GM21737 (cell line): Measurements from ENCODE around the gene DYNLT2.

Experiments used
- ATAC-seq: cut with Tn5 transposase; IDR thresholded peaks from one replicate; pipeline ENCODE4 v1.9.1; 2021; ENCODE audit warnings: mild to moderate bottlenecking, moderate library complexity; ENCODE audit not compliant: unreplicated experiment

Gene DYNLT2, protein sequence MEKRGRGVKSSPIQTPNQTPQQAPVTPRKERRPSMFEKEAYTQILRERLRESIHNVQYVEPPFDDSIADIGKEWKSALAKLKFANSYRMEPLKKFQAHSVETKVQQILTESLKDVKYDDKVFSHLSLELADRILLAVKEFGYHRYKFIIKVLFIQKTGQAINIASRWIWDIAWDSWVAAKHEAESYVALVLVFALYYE

DNA sequence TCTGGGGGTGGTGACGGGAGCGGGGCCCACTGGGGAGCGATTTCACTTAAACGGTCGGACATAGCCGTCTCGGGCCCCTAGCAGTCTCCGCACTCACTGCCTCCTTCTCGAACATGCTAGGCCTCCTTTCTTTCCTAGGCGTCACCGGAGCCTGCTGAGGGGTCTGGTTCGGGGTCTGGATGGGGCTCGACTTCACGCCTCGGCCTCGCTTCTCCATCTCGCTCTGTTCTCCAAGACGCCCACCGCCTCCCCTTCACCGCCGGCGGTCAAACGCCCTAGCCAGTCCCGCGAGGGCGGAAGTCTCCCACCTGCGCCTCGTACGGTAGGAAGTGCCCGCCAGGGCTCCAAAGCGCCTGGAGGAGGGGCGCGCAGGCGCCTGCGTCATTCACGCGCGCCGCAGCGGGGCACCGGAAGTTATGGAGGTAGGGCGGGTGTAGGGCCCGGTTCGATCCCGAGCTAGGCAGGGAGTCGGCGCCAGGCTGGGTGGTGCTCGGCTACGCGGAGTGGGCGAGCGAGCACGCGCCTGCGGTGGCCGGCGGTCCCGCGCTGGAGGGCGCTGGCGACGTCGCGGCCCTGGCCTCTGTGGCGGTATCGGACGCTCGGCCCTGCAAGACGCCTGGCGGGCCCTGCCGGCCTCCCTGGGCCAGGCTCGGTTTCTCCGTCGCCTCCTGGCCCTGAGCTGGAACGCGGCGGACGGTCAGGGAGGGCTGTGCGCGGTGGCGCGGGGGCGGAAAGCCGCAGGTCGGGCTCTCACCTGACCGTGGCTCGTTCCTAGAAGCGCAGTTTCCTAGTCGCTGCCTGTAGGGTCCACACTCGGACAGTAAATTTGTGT, at the start of gene DYNLT2, which contains the start of gene ERMARD:
DYNLT2 (minus strand) TSS at position 331 of the 832 bp plus-strand sequence; CDS start at position 217, 114 bp downstream.
ERMARD (plus strand) TSS at position 381 of the 832 bp plus-strand sequence; CDS start at position 417, 36 bp downstream.
- peak; percentile 96 for ATAC-seq

DNA sequence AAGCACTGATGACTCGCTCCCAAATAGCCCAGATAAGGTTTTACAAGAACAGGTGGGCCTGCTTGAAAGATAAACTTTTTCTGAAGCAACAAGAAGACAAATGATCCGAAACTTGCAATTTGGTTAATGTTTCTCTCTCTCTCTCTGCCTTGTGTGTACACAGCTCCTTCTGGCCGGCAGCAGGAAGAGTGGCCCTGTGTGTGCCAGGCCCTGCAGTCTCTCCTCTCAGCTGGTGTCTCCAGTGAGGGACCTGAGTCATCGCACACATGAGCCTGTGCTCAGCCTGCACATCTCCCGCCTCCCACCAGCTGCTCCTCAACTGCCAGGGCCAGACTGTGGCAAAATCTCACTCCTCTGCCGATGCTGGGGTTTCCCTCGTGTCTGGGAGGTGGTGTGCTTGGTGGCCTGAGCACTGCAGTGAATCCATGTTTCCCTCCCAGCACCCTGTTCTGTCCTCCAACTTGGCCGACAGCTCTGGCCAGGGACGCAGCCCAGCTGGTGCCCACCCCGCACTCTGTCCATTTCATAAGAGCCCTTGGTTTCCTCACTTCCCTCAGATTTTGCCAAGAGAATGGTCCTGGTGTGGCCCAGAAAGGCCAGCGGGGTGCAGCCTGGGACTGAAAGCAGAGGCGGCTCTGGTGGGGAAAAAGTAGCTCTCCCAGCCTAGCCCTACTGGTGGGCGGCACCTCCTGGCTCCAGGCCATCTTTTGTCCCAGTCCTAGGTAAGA, 49.5 kb upstream of the DYNLT2 start:
- ATAC-seq: no peak

DNA sequence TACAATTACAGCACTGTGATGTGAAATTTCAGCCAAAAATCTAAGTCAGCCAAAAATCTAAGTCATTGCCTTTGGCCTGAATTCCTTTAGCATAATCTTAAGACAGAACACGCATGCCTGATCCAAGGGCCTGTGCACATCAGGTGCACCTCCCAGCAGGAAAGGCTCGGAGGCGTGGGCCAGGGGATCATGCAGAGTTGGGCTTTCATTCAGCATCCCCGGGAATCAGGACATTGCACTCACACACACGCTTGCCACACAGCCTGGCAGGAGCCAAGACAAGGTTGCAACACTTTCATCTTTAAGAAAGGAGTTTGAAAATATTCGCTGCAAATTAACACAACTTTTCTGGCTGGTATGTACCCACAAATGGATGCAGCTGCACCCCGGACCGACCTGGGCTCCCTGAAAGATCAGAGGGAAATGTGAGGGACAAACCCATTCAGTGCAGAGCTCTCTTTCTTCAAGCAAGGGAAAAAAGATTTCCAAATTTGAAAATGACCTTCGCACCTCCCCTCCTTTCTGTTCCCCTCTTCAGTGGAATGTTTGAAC, 48.8 kb upstream of the DYNLT2 start:
- ATAC-seq: no peak

DNA sequence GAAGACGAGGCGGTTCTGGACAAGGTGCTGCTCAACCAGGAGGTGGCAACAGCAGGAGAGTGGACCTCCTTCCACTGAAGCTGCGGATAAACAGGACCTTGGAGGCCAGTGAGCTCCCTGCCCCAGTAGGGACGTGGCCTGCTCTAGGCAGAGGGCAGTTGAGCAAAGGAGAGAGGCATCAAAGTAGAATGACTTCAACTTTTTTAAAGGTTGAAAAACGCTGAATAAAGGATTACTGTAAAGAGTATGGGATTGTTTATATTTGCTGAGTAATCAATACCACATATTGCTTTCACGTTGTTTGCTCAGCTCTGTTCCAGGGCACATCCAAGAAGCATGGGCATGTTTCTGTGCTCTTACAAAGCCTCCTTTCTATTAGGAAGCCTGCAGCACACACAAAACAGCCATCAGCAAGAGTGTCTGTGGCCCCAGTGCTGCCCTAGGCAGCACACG, 48.1 kb upstream of the DYNLT2 start:
- no peak for ATAC-seq

DNA sequence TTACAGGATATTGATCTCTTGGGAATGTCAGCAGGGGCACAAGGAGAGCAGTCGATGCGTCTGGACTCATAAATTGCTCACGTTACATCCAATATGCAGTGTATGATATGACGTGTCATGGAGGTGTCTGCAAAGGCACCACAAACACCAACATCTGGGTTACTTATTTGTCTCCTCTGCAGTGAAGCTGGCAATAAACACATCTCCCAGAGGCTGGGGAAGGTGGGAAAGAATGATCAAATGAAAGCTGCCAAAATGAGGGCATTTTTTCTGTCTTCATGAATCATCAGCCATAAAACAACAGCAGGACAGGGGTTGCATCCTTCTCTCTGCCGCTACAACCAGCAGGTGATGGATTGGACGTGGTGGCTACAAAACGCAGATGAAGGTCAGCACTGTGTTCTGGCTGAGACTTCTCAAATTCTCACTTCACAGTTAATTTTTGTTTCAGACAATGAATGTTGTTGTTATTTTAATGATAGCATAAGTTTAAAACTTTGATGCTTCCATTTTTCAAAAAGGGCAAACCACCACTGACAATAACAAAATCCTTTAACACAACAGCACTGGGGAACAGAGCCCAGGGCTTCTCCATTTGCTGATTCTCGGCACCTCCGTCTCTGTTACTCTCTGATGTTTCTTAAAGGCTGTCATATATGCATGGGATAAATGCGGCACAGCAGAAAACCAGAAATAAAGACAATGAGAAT, 47.5 kb upstream of the DYNLT2 start:
- ATAC-seq: no peak

DNA sequence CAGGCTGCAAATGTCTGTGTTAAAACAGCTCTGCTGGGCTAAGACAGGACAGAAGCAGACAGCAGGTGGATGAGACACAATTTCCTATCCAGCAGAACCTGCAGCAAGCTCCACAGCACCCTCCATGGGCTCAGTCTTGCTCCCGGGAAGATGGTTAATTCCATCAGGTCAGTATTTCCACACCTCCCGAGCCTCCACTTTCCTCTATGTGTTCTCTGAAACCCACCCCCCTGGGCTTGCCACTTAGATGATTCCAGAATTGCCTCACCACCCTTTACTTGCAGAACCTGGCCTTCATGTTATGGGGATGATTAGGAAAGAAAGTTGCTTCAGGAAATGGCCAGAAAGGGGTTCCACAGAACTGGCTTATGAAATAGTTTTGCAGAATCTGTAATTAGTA, 43.8 kb upstream of the DYNLT2 start:
- no peak for ATAC-seq

DNA sequence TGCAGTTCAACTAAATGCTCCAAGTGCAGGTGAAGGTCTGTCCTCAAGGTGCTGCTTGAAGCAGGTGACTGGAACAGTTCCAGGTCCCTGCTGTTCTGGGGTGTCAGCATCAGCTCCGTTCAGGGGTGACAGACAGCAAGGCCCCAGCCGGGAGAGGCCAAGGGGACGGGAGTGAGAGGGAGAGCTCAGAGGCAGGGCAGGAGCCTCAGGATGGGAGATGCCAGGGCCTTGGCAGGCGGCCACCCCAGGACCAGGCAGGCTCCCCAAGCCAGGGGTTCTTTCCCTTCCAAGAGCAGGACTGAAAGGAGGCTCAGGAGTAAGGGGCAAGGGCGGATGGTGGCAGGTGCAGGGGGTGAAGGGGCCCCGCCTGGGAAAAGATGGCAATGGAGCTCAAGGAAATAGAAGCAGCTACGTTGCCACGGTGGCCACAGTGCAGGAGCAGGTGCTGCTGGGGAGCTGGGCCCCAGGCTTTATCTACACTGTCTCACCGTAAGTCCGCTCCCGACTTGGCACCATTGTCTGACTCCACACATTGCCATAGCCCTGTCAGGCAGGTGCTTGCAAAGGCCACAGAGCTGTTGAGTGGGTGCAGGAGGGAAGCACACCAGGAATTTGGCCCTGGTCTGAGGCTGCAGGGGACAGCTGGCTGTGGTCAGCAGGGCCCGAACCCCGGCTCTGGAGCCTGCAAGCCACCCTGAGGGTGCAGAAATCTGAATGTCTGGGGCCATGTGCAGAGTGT, 43.1 kb upstream of the DYNLT2 start:
- no peak for ATAC-seq

DNA sequence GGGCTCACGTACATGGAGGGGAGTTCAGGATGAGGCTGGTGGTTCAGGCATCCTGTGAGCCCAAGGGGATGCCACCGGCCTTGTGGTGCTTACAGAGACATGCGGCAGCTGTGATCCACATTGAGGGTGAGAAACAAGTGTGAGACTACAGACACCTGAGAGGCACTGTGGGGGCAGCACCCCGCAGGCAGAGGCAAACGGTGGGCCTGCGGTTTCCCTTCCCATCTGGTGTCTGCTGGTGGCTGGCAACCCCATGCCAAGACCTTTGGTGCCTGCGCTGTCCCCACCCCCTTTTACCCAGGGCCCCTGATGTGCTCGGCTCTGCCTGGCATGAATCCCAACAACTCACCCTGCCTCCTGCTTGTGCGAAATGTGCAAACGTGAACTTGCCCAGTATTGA, 42.0 kb upstream of the DYNLT2 start:
- ATAC-seq: no peak

DNA sequence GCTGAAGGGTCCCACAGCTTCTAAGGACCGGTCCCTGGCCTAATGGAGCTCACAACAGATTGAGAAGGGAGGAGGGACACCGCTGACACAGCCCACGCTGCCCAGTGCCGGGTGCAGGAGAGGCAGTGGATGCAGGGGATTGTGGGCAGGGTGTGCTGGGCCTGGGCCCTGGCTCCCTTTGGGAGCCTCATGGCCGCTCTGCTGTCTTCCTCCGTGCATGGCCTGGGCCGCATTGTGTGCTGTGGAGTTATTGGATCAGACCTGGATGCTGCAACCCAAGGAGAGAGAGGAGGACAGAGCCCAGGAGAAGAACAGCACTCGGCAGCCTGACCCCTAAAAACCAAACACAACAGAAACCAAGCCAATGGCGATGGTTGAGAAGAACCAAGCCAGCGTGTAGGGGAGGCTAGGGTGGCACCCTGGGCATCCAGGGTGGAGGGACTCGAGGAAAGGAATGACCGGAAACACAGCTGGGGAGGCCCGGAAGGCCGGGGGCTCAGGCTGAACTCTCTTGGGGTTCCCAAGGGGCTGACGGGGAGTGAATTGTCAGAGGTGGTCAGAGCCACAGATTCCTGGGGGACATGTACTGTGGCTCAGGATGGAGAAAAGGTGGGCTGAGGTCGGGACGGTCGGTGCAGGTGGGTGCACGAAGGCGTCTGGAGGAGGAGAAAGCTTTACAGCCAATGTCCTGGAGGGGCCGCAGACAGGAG, 41.1 kb upstream of the DYNLT2 start:
- no peak for ATAC-seq

DNA sequence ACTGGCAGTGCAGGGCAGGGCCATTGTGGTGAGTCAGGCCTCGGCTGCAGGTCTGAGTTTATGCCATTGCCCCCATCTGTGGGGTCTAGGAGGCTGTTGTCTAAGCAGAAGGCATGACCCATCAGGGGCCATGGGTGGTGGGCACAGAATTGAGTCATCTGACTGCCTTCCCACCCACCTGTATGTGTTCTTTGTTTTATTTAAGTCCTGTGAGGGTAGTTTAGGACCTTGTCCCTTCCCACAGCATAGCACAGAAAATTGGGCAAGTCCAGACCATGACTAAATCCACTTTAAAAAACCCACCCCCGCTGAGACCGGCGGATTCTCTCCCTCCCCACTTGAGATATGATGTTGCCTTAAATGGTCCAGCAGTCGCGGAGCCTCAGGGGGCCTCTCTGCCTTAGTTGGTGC, 40.4 kb upstream of the DYNLT2 start:
- ATAC-seq: no peak

DNA sequence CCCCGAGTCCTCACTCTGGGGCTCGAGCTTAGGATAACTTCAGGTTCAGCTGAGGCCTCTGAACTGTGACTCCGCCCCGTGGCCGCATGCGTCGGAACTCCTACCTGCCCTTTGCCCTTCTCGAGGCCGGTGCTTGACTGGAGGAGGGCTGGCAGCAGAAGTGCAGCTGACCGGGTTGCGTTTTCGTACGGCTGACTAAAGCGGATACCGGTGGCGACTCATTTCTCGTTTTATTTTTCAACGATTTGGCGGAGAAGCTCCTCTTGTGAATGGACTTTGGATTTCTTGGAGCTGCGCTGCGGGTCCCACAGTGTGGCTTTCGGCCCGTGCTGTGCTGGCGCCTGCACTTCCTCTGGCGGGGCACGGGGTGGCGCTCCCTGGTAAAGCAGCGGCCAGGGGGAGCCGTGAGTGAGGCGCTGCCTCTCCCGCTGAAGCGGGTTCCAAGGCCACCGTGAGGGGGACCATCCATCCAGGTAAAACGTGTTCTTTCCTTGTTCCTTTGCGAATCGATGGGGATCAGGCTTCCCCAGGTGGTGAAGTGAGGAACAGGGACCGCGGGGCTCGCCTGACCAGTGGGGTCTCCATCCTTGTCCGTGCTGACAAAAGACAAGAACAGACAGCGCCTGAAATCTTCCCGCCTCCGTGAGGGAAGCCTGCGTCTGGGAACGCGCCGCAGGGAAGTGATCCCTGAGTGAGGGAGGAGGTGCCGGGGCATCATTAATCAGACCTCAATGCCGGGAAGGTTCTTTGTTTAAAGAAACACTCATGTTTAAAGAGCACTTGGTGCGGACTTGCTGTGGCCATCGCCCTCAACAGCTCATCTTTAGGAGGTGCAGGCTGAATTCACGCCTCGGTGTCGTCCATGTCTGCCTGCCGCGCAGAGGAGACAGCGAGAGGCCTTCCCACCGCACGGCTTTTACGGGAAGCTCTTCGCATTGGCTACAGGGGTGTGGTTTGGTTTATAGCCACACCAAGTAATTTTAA, 38.9 kb upstream of the DYNLT2 start:
- ATAC-seq: peak; percentile 98

DNA sequence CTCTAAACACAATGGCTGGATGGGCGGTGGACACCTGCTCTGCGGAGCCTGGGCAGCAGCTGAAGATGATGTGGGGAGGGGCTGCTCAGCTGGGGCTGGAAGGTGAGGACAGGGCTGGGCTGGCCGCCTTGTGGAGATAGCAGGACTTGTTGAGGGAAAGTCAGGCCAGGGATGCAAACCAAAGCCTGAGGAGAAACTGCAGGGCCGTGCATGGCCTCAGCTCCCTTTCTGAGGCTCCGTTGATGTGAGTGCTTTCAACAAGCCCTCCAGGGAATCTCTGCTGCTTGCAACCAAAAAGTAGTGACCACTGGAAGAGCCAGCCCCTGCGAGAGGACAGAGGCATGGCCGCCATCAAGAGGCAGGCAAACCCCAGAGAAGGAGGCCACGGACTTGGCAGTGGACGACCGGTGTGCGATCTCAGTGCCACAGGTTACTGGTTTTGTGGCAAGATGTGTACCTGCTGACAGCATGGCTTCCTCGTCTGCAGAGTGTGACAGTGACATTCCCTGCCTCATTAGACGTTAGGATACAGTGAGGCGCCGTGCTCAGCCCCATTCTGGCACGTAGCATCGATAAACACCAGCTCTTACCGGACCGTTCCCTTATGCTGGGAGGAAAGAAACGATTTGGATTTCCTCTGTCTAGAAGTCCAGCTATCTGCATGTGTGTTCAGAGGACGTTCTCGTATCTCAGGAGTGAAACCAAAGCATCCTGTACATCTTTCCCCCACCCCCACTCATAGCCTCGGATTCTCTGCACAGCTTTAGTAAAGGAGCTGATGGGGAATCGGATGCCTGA, 38.0 kb upstream of the DYNLT2 start:
- ATAC-seq: no peak

DNA sequence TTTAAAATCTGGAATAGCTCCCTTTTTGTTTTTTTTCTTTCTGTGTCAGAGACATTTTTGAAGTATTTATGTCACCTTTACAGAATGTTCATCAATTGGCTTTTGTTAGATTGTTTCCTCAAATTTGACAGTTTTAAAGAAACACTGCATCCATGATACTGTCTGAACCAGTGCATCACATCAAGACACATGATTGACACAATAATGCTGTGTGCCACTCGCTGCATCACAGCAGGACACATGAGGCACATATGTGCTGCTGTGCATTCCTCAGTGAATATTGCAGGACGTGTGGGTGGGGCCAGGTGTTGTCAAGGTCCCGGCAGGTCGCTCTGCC, 37.4 kb upstream of the DYNLT2 start:
- no peak for ATAC-seq

DNA sequence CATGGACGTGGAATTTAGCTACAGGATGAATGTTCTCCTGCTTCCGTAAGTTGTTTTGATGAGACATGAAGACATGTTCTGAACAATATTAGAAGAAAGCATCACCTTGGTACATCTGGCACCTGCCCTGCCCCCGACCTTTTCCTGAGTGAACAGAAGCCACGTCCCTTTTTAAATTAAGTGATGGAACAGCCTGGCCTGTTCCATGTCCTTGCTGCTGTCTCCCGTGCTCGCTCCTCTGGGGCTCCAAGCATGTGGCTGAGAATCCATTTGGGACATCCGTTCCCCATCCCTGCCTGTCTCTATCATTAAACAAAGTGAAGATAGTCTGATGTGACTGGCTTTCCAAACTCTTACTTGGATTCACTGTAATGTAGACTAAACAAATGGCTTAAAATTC, 36.4 kb upstream of the DYNLT2 start:
- ATAC-seq: no peak

DNA sequence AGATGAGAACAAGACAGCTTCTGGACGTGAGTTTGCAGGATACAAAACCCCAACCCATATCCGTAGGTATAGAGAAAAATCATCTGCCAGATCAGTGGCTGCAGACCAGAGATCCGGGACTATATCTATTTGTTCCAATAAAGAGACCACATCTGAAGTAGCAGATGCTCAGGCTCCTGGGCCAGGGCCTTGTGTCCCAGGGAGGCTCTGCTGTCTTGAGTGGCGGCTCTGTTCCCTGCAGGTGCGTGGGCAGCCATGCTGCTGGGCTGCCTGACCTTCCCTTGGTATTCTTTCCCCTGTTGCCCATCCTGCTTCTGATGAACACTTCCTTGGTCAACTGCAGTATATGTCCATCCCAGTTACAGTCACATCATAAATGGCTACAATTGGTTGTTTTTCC, 35.0 kb upstream of the DYNLT2 start:
- no peak for ATAC-seq

DNA sequence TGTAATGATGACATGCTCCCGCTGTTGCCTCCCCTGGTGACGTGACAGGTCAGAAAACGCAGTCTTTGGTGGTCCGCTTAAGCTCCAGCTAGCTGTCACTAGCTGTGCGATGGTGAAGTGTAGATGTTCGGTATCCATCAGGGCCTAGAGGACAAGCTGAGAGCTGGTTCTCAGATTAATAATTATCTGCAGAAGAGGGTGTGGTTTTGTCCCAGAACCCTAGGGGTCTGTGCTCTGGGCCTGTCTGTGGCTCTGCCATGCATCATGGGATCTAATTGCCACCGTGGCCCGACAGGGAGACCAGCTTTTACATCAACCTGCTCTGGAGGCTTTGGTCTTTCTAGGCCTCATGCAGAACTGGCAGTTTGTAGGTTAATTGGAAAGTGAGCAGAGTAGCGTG, 34.2 kb upstream of the DYNLT2 start:
- no peak for ATAC-seq

DNA sequence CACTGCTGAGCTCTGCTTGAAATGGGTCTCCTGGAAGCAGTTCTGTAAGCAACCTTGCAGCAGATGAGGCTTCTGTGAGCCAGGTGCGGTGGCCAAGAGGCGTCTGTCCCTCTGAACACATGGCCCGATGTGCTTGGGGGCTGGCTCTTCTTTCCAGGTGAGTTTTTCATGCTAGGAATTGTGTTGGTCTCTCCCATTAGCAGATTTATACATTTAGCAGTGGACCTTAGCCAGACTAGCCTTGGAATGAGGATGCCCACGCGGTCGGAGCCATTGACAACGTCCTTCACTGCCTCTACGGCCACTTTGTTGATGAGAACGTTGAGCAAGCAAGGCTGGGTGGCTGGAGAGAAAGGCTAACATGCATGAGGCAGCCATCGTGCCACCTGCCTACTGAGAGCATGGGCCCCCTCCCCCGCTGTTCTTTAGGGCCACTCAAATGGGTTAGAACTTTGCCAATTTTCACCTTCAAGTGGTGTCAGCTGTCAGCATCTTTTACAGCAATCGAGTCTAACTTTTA, 33.5 kb upstream of the DYNLT2 start:
- ATAC-seq: no peak
